Peyer's patch (tissue), 4 donors: ENCODE measurements around the gene TTC28. TPM values are rescaled to one million over a fixed set of nuclear protein-coding genes. Genes with fewer than 3 reads are reported as not detected.

ENCODE experiments used
- DNase-seq, 3 donors: peaks; one replicate each; pipeline ENCODE4 v3.0.0-alpha.2; 2017 to 2019
- H3K27ac ChIP-seq, 4 donors: fragments of 200-600 bp; sonication (generic); one replicate each; pipeline ENCODE4 v1.5.1; 2016 to 2019
- H3K27me3 ChIP-seq, 2 donors: fragments of 200-600 bp; sonication (generic); one replicate each; pipeline ENCODE4 v1.5.1; 2019
- H3K36me3 ChIP-seq, 3 donors: fragments of 200-600 bp; sonication (generic); one replicate each; pipeline ENCODE4 v1.5.1; 2016 to 2019
- H3K4me1 ChIP-seq, 4 donors: fragments of 200-600 bp; sonication (generic); one replicate each; pipeline ENCODE4 v1.5.1; 2016 to 2019
- H3K4me3 ChIP-seq, 4 donors: fragments of 200-600 bp; sonication (generic); 1 replicate in 3 of 4; 2 replicates in 1 of 4; pipeline ENCODE4 v1.5.1; 2016 to 2019; ENCODE audit warnings: mild to moderate bottlenecking in 1 of 4
- H3K9me3 ChIP-seq, 4 donors: fragments of 200-600 bp; sonication (generic); one replicate each; pipeline ENCODE4 v1.5.1; 2016 to 2019; ENCODE audit warnings: mild to moderate bottlenecking in 1 of 4
- POLR2A ChIP-seq, 2 donors: fragments of 450-650 bp; IDR thresholded peaks; one replicate each; pipeline ENCODE4 v1.5.1; 2017; ENCODE audit warnings: antibody characterized with exemption in 2 of 2, mild to moderate bottlenecking in 2 of 2, moderate library complexity in 2 of 2
- total RNA-seq, 4 donors: library from RNA; depleted of rRNA; stranded (reverse); fragments of >200 nt; gene quantifications; one replicate each; pipeline ENCODE4 v1.1.0, GENCODE V29; 2016
- TF ChIP-seq, protein P1 (sequence below), 6 experiments: fragments of 450-650 bp in 4 of 6; fragments of 200-600 bp in 2 of 6; sonication (generic) in 1 of 6; IDR thresholded peaks; one replicate each; pipeline ENCODE4 v1.5.1; 2017 to 2019; ENCODE audit warnings: antibody characterized with exemption in 6 of 6, mild to moderate bottlenecking in 3 of 6, moderate library complexity in 1 of 6

The TTC28 gene
- total RNA-seq, 4 donors from 2014 or later: 9.1 to 46.4 (median 35.2) TPM

- peaks cover 0 to 11% (median 0%) of the 10 kb centered on the region in 4 donors for H3K4me1 ChIP-seq
- no peak overlapping the region for H3K4me3 ChIP-seq
- no peak for DNase-seq
- no peak overlapping the region for H3K27ac ChIP-seq
- TF ChIP-seq POLR2A (IDR thresholded peaks at IDR 0.05): no peak
- TF ChIP-seq, protein P1, sequence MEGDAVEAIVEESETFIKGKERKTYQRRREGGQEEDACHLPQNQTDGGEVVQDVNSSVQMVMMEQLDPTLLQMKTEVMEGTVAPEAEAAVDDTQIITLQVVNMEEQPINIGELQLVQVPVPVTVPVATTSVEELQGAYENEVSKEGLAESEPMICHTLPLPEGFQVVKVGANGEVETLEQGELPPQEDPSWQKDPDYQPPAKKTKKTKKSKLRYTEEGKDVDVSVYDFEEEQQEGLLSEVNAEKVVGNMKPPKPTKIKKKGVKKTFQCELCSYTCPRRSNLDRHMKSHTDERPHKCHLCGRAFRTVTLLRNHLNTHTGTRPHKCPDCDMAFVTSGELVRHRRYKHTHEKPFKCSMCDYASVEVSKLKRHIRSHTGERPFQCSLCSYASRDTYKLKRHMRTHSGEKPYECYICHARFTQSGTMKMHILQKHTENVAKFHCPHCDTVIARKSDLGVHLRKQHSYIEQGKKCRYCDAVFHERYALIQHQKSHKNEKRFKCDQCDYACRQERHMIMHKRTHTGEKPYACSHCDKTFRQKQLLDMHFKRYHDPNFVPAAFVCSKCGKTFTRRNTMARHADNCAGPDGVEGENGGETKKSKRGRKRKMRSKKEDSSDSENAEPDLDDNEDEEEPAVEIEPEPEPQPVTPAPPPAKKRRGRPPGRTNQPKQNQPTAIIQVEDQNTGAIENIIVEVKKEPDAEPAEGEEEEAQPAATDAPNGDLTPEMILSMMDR (IDR thresholded peaks at IDR 0.05): no peak
- no peaks in the 10 kb centered on the region for H3K9me3 ChIP-seq
- H3K36me3 ChIP-seq: no peaks in the 10 kb centered on the region
- no peaks in the 10 kb centered on the region for H3K27me3 ChIP-seq
These were observed 235.0 kb downstream of the TTC28 start for GRCh38 chr22:28444659-28445058.

DNA sequence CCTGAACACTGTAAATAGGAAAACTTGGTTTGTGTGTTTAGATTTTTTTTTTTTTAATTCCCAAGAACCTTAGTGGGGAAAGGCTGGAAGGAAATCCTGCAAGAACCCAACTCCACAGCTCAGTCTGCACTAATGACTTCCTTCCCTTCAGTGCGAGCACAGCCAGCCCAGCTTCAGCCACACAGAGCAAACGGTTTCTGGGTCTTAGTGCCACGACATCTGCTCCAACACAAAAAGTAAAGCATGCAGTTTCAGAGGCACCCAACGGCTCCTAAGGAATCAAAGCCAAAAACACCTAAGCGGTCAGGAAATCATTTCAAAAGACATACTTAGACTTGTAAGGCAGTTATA lies 236.1 kb downstream of the TTC28 start:
- no peaks in the 10 kb centered on the region for H3K36me3 ChIP-seq
- TF ChIP-seq POLR2A (IDR thresholded peaks at IDR 0.05): peak; percentile 38 to 41
- TF ChIP-seq, protein P1 (IDR thresholded peaks at IDR 0.05): no peak
- H3K4me1 ChIP-seq: peaks cover 0 to 11% (median 0%) of the 10 kb centered on the region in 4 donors
- peak in 2 of 3 donors; percentile 58 to 80 for DNase-seq
- peak overlapping the region; percentile 36 to 63 (median 49) for H3K4me3 ChIP-seq
- no peaks in the 10 kb centered on the region for H3K27me3 ChIP-seq
- peak overlapping the region in 2 of 4 donors; percentile 64 to 68 for H3K27ac ChIP-seq
- no peaks in the 10 kb centered on the region for H3K9me3 ChIP-seq

DNA sequence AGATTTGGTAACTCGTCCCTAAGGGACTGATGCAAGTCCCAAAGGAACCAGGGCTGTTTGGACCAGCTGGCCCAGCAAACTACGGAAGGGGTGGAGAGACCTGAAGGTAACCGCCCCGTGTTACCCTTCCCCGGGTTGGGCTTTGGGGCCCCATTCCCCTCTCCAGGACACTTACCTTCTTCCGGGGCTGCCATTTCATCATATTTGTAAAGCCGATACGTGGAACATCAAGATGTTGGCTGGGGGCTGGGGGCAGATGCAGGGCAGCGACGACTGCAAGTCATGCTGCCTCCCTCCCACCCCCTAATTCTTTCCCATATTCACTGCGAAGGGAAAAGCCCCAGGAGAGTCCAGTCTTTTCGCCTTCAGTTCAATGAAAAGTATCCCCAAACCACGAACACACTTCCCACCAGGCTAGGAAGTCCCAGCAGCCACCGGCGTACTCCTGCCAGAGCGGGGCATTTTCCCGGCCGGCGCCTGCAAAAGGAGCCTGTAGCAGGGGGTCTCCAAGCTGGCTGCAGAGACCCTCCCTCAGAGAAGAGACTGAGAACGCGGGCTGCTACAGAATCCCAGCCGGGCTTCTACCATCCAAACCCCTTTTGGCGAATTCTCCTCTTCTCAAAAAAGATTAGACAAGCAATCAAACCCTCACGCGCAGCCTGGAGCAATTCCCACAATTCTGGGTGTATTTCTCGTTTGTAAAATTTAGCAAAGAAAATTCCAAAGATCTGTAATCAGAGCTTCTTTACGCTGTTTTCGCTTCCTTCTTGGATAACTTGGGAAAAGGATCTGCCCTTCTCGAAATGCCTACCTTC lies 236.7 kb downstream of the TTC28 start:
- no peak for TF ChIP-seq POLR2A (IDR thresholded peaks at IDR 0.05)
- TF ChIP-seq, protein P1 (IDR thresholded peaks at IDR 0.05): no peak
- H3K27me3 ChIP-seq: no peaks in the 10 kb centered on the region
- no peaks in the 10 kb centered on the region for H3K9me3 ChIP-seq
- H3K27ac ChIP-seq: peak overlapping the region; percentile 50 to 68 (median 66)
- H3K4me3 ChIP-seq: peak overlapping the region; percentile 36 to 63 (median 49)
- no peaks in the 10 kb centered on the region for H3K36me3 ChIP-seq
- DNase-seq: peak in 2 of 3 donors; percentile 53 to 55
- peaks cover 0 to 11% (median 0%) of the 10 kb centered on the region in 4 donors for H3K4me1 ChIP-seq

DNA sequence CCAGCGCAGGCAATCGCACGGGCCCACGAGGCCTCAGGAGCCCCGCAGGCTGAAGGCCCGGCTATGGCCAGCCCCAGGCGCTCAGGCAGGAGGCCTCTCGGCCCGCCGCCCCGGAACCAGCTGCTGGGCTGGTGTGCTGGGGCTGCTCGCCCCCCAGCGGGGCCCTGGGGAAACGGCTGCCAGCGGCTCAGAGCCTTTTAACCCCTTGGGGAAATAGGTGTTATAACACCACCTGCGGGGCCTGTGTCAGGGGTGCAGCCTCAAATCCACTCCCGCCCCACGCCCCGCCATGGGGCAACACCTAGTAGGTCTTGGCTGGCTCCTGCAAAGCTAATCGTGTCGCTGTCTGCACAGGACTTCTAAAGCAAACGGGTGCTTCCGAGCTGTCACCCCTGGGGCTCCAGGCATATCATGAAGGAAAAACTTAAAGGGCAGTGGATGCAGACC lies 237.4 kb downstream of the TTC28 start:
- peak overlapping the region; percentile 36 to 63 (median 49) for H3K4me3 ChIP-seq
- H3K36me3 ChIP-seq: no peaks in the 10 kb centered on the region
- H3K9me3 ChIP-seq: no peaks in the 10 kb centered on the region
- peak; percentile 32 to 85 (median 85) for DNase-seq
- H3K4me1 ChIP-seq: peaks cover 0 to 11% (median 0%) of the 10 kb centered on the region in 4 donors
- no peaks in the 10 kb centered on the region for H3K27me3 ChIP-seq
- H3K27ac ChIP-seq: peak overlapping the region; percentile 50 to 68 (median 66)
- TF ChIP-seq POLR2A (IDR thresholded peaks at IDR 0.05): no peak
- TF ChIP-seq, protein P1 (IDR thresholded peaks at IDR 0.05): peak in 4 of 6 experiments; percentile 37 to 82 (median 82)

DNA sequence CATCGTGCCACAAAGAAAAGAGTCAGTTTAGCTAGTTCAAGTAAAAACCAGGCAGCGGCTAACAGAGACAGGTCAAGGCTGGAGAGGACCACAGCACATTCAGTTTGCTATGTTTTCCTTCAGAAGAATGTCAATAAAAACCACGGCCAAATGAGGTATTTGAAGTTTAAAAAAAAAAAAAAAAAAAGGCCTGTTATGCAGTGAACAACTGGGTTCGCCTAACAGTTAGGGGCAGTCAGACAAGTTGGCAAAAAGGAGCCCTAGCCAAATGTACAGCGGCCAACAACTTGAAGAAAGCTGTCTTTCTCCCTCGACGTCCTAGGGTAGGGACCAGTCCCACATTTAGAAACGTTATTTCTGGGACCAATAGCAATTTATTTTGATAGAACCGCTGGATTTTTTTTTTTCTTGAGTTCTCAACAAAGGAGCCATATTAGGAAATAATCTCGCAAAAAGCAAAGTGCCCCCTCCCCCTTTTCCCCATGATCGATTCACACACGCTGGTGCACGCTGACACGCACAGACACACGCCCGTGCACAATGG lies 237.8 kb downstream of the TTC28 start:
- Histone ChIP-seq H3K4me1 (peaks cover 0 to 11% (median 0%) of the 10 kb centered on the region in 4 donors), H3K4me3 (peak overlapping the region; percentile 36 to 63 (median 49)), H3K9me3 (no peaks in the 10 kb centered on the region), H3K27me3 (no peaks in the 10 kb centered on the region), H3K27ac (peak overlapping the region; percentile 50 to 68 (median 66)), H3K36me3 (no peaks in the 10 kb centered on the region)
- TF ChIP-seq, protein P1 (IDR thresholded peaks at IDR 0.05): no peak
- no peak for DNase-seq
